ENCODE results near the gene LIMD2.

- no peak for TF ChIP-seq CTCF (IDR thresholded peaks at IDR 0.05; ENCODE audit: insufficient read depth, low read depth, low read length)
- no peak for TF ChIP-seq EZH2 (IDR thresholded peaks at IDR 0.05; ENCODE audit: insufficient read depth, low read length)
Observed at GRCh38 chr17:63701868-63702720, 2.2 kb upstream of the LIMD2 start.

Data from astrocyte (in vitro differentiated cells and primary cell).